Heart right ventricle (tissue), 16 donors: ENCODE results near the gene RBM24. TPM values are rescaled to one million over a fixed set of nuclear protein-coding genes. Genes with fewer than 3 reads are reported as not detected.

Experiments
- ATAC-seq, 8 donors: fragments of 200-7000 bp; cut with Tn5 transposase; one replicate each; pipeline ENCODE4 v1.9.1; 2020; ENCODE audit warnings: mild to moderate bottlenecking in 8 of 8, moderate library complexity in 8 of 8, moderate number of reproducible peaks in 1 of 8
- DNase-seq, 2 donors: peaks; one replicate each; pipeline ENCODE4 v3.0.0-alpha.2; 2020
- H3K27ac ChIP-seq, 10 donors: fragments of 200-600 bp; sonication (generic) in 2 of 10; one replicate each; pipeline versions ENCODE4 v1.5.0 to v1.8.0; 2020 to 2022; ENCODE audit warnings: mild to moderate bottlenecking in 3 of 10
- H3K27me3 ChIP-seq, 7 donors: fragments of 200-600 bp; one replicate each; pipeline ENCODE4 v1.8.0; 2021 to 2022; ENCODE audit warnings: mild to moderate bottlenecking in 2 of 7
- H3K36me3 ChIP-seq, 9 donors: fragments of 200-600 bp; sonication (generic) in 1 of 9; one replicate each; pipeline versions ENCODE4 v1.5.0 to v1.8.0; 2020 to 2022; ENCODE audit warnings: mild to moderate bottlenecking in 2 of 9
- H3K4me1 ChIP-seq, 9 donors: fragments of 200-600 bp; sonication (generic) in 1 of 9; one replicate each; pipeline versions ENCODE4 v1.5.0 to v1.8.0; 2020 to 2022; ENCODE audit warnings: mild to moderate bottlenecking in 4 of 9
- H3K4me3 ChIP-seq, 10 donors: fragments of 200-600 bp; sonication (generic) in 2 of 10; one replicate each; pipeline versions ENCODE4 v1.5.0 to v1.8.0; 2020 to 2022; ENCODE audit warnings: mild to moderate bottlenecking in 7 of 10, moderate library complexity in 2 of 10
- H3K9me3 ChIP-seq, 11 donors: fragments of 200-600 bp in 10 of 11; sonication (generic) in 2 of 11; one replicate each; pipeline versions ENCODE4 v1.5.0 to v1.8.0; 2013 to 2022; ENCODE audit warnings: mild to moderate bottlenecking in 2 of 11, control low read depth in 1 of 11, moderate library complexity in 1 of 11
- CTCF ChIP-seq, 9 donors: fragments of 200-600 bp; sonication (generic) in 2 of 9; IDR thresholded peaks; one replicate each; pipeline versions ENCODE4 v1.5.0 to v1.8.0; 2021 to 2022; ENCODE audit warnings: antibody characterized with exemption in 9 of 9, mild to moderate bottlenecking in 5 of 9, moderate library complexity in 1 of 9
- WGBS, 2 donors: extraction: QIAGEN DNeasy Blood & Tissue Kit; methylation state at CpG; one replicate each; pipeline ENCODE4 v1.1.7; 2013; ENCODE audit warnings: inconsistent platforms in 1 of 2; 5-methylcytosine and 5-hydroxymethylcytosine counted together
- intact Hi-C, 10 donors: fragments of 100-400 bp; cut with DNase I; formaldehyde crosslinking; loops; one replicate each; pipeline versions ENCODE4 v1.11.1 to v1.14.2; 2022
- polyA plus RNA-seq, 2 donors: library from polyadenylated mRNA; stranded (reverse); fragments of 200-250 nt; gene quantifications; one replicate each; pipeline ENCODE4 v1.2.3, GENCODE V29; 2013
- total RNA-seq, 10 donors: library from RNA; stranded (reverse); fragmentation: NEBNext Ultra II Directional in 3 of 10; extraction: Animal tissue kit (Norgen Biotek cat#: 25700) in 3 of 10; gene quantifications; one replicate each; pipeline versions ENCODE4 v1.2.1 to v1.2.4, GENCODE V29; 2021 to 2023
- donor health status: Arrhythmogenic right ventricular cardiomyopathy.
- donor health status: ischemic (EF 13 %, LVEDD 7.1; RV severe dilation, severe dysfunction).
- donor health status: healthy with polysubstance abuse.
- donor health status: DM: no; HTN: yes; CAD: no.
- donor health status: DM: no; HTN: no; CAD: no.
- donor health status: ischemic (EF 25% LVEDD 6.9; RV normal size, moderate dysfunction).
- donor health status: ischemic (EF 25% LVEDD 5.7; RV mildly dilated, moderate dysfunction).
- donor health status: healthy.
- donor health status: DM: yes; HTN: yes; CAD: no.
- donor health status: Ischemic cardiomyopathy.
- donor health status: ischemic (EF 35%, LVEDD 5.7; RV mildly dilated, moderate dysfunction).
- donor health status: nonischemic (EF 11% LVEDD 7.7; RV severe dilation, severe dysfunction).
- donor health status: DM: yes; HTN: yes; CAD: no.
- donor health status: PGD.
- donor health status: ischemic (EF 29% LVEDD 5.4; RV normal size, mild dysfunction).
- donor health status: nonischemic (EF 23%, LVEDD 6.1; RV moderate dilation, normal function).

RBM24 gene
- total and polyA plus RNA-seq, 12 donors, result 62.4 to 317 (median 194) TPM

- TF ChIP-seq CTCF (IDR thresholded peaks at IDR 0.05), result no peak
- Histone ChIP-seq H3K36me3 (no peaks in the 10 kb centered on the region), H3K27me3 (no peaks in the 10 kb centered on the region), H3K4me1 (no peaks in the 10 kb centered on the region), H3K27ac (no peak overlapping the region), H3K9me3 (peaks cover 0 to 18% (median 0%) of the 10 kb centered on the region in 11 donors), H3K4me3 (no peak overlapping the region)
- intact Hi-C loops, result no loop called here
- WGBS, 2 donors, result 71 to 72% methylated on average over 3 of the region's 3 CpGs
- no peak for ATAC-seq
- no peak for DNase-seq
Observed at GRCh38 chr6:17240803-17241500, 40.2 kb upstream of the RBM24 start.

DNA sequence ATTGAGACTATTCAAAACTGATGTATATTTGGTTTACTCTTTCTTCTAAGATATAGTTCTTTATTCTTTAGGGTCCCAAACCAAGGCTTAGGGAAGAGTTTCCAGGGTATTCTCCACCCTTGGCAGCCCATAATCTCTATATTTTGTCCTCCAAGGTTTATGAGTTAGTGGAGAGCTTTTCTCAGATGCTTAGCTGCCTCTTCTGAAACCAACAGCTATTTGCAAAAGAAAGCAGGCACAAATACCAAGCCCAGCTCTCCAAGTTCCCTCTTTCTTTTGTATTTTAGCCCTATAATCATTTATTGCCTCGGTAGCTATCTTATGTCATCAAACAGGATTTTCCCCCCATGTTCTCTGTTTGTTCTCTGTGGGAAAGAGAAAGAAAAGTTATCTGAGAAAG, 39.1 kb upstream of the RBM24 start:
- Histone ChIP-seq H3K27me3 (no peaks in the 10 kb centered on the region), H3K36me3 (no peaks in the 10 kb centered on the region), H3K4me1 (no peaks in the 10 kb centered on the region), H3K4me3 (no peak overlapping the region), H3K27ac (no peak overlapping the region), H3K9me3 (peaks cover 0 to 20% (median 0%) of the 10 kb centered on the region in 11 donors)
- intact Hi-C loops, result no loop called here
- WGBS, 2 donors, result 33 to 54% methylated on average over 1 of the region's 1 CpG
- no peak for TF ChIP-seq CTCF (IDR thresholded peaks at IDR 0.05)
- no peak for DNase-seq
- no peak for ATAC-seq

DNA sequence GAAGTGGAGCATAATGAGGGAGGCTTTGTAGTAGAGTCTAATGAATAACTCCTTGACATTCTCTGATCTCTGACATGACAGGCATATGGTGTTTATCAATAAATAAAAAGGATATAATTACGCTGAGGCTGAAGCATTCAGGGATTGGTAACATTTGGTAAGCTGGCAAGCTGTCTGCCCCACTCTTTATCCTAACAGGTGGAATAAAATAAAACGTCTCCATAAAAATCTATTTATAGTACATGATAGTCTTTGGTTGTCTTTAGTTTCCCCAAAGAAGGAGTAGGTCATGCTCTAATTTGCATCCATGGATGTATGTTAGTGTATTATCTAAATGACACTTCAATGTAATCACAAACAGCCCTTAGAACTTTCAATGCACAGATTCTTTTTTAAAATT, 30.9 kb upstream of the RBM24 start:
- H3K27ac ChIP-seq, result no peak overlapping the region
- no peak for TF ChIP-seq CTCF (IDR thresholded peaks at IDR 0.05)
- no peaks in the 10 kb centered on the region for H3K27me3 ChIP-seq
- no peak for ATAC-seq
- H3K4me3 ChIP-seq, result no peak overlapping the region
- no peaks in the 10 kb centered on the region for H3K36me3 ChIP-seq
- DNase-seq, result no peak
- intact Hi-C loops, result no loop called here
- 51 to 57% methylated on average over 2 of the region's 2 CpGs for WGBS, 2 donors
- H3K4me1 ChIP-seq, result no peaks in the 10 kb centered on the region
- H3K9me3 ChIP-seq, result peaks cover 0 to 12% (median 0%) of the 10 kb centered on the region in 11 donors

- H3K27ac ChIP-seq, result no peak overlapping the region
- no peak for ATAC-seq
- H3K4me3 ChIP-seq, result no peak overlapping the region
- H3K27me3 ChIP-seq, result no peaks in the 10 kb centered on the region
- no peaks in the 10 kb centered on the region for H3K4me1 ChIP-seq
- DNase-seq, result no peak
- TF ChIP-seq CTCF (IDR thresholded peaks at IDR 0.05), result no peak
- peaks cover 0 to 6% (median 0%) of the 10 kb centered on the region in 11 donors for H3K9me3 ChIP-seq
- intact Hi-C loops, result no loop called here
- no peaks in the 10 kb centered on the region for H3K36me3 ChIP-seq
Observed at GRCh38 chr6:17251953-17252352, 29.2 kb upstream of the RBM24 start.
